HG03175 (cell line): ENCODE data around the gene SLC6A13.

Source experiments
- ATAC-seq: cut with Tn5 transposase; IDR thresholded peaks from one replicate; pipeline ENCODE4 v1.9.1; 2021; ENCODE audit warnings: mild to moderate bottlenecking, moderate library complexity; ENCODE audit not compliant: unreplicated experiment

SLC6A13 gene

GRCh38 chr12:234891-235415 lies 27.7 kb downstream of the SLC6A13 start:
- no peak for ATAC-seq

GRCh38 chr12:234019-234418 lies 28.6 kb downstream of the SLC6A13 start:
- ATAC-seq = no peak

GRCh38 chr12:233615-233968 lies 29.0 kb downstream of the SLC6A13 start:
- ATAC-seq = no peak

- no peak for ATAC-seq
These were observed 29.7 kb downstream of the SLC6A13 start for GRCh38 chr12:232731-233614.

- ATAC-seq = no peak
These were observed 31.5 kb downstream of the SLC6A13 start for GRCh38 chr12:230925-231671.

GRCh38 chr12:229441-230191 lies 33.0 kb downstream of the SLC6A13 start:
- ATAC-seq = no peak

GRCh38 chr12:228846-229200 lies 33.8 kb downstream of the SLC6A13 start:
- no peak for ATAC-seq

- ATAC-seq = no peak
These were observed 34.5 kb downstream of the SLC6A13 start for GRCh38 chr12:227923-228845.

GRCh38 chr12:227286-227915 lies 35.2 kb downstream of the SLC6A13 start:
- no peak for ATAC-seq

GRCh38 chr12:226401-226800 lies 36.2 kb downstream of the SLC6A13 start:
- no peak for ATAC-seq

- no peak for ATAC-seq
These were observed 37.6 kb downstream of the SLC6A13 start for GRCh38 chr12:225012-225411.

- ATAC-seq = no peak
These were observed 38.3 kb downstream of the SLC6A13 start for GRCh38 chr12:224330-224729.

- ATAC-seq = no peak
These were observed 38.8 kb downstream of the SLC6A13 start for GRCh38 chr12:223841-224240.

GRCh38 chr12:221736-222135 lies 40.9 kb downstream of the SLC6A13 start:
- no peak for ATAC-seq

GRCh38 chr12:220946-221550 lies 41.6 kb downstream of the SLC6A13 start:
- ATAC-seq = no peak

GRCh38 chr12:220491-220890 lies 42.1 kb downstream of the SLC6A13 start:
- no peak for ATAC-seq

GRCh38 chr12:219891-220352 lies 42.7 kb downstream of the SLC6A13 start:
- ATAC-seq = peak; percentile 80

- ATAC-seq = no peak
These were observed 43.7 kb downstream of the SLC6A13 start for GRCh38 chr12:218728-219590.
